Uterus (tissue), 2 donors: ENCODE measurements around the gene KRTAP10-10.

Experiments used
- CTCF ChIP-seq, 4 experiments: fragments of 200-600 bp in 2 of 4; fragments of 450-650 bp in 2 of 4; sonication (generic) in 2 of 4; IDR thresholded peaks; one replicate each; pipeline ENCODE4 v1.5.1; 2016 to 2019; ENCODE audit warnings: antibody characterized with exemption in 4 of 4, mild to moderate bottlenecking in 2 of 4, moderate library complexity in 1 of 4
- POLR2A ChIP-seq, 2 donors: fragments of 450-650 bp; IDR thresholded peaks; one replicate each; pipeline ENCODE4 v1.6.1; 2016; ENCODE audit warnings: antibody characterized with exemption in 2 of 2, mild to moderate bottlenecking in 1 of 2, moderate library complexity in 1 of 2

GRCh38 chr21:44630440-44630839, 6.7 kb upstream of the KRTAP10-10 start:
- no peak for TF ChIP-seq CTCF (IDR thresholded peaks at IDR 0.05)
- TF ChIP-seq POLR2A (IDR thresholded peaks at IDR 0.05), result no peak
